Epithelial cell of esophagus (primary cell): Measurements from ENCODE around the gene TBX15.

Source experiments
- DNase-seq: peaks from one replicate; pipeline ENCODE4 v3.0.0; 2010; ENCODE audit warnings: low read depth
- H3K4me3 ChIP-seq: 2 replicates; pipeline ENCODE4 v1.5.1; 2011; ENCODE audit warnings: mild to moderate bottlenecking, low read length, control low read depth
- TF ChIP-seq, protein P1 (sequence below): IDR thresholded peaks from 2 replicates; pipeline ENCODE4 v1.5.1; 2011; ENCODE audit warnings: low read depth, mild to moderate bottlenecking, low read length, control low read depth, inconsistent platforms; ENCODE audit not compliant: insufficient read depth; ENCODE audit errors: missing control alignments

TBX15 gene

DNA sequence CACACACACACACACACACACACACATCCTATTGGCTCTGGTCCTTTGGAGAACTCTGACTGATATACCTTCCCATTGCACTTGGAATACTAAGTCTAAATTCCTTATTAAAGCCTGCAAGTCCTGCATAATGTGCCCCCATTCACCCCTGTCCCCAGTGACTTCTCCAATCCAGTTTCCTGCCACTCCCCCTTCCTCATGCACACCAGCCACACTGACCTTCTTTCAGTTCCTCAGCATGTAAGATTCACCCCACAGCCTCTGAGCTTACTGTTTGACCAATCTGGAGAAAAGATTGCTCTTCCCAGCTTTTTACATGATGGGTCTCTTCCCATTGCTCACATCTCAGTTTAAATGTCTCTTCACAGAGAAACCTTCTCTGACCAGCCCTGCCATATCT, 146.6 kb downstream of the TBX15 start:
- H3K4me3 ChIP-seq, result no peak overlapping the region
- TF ChIP-seq, protein P1, sequence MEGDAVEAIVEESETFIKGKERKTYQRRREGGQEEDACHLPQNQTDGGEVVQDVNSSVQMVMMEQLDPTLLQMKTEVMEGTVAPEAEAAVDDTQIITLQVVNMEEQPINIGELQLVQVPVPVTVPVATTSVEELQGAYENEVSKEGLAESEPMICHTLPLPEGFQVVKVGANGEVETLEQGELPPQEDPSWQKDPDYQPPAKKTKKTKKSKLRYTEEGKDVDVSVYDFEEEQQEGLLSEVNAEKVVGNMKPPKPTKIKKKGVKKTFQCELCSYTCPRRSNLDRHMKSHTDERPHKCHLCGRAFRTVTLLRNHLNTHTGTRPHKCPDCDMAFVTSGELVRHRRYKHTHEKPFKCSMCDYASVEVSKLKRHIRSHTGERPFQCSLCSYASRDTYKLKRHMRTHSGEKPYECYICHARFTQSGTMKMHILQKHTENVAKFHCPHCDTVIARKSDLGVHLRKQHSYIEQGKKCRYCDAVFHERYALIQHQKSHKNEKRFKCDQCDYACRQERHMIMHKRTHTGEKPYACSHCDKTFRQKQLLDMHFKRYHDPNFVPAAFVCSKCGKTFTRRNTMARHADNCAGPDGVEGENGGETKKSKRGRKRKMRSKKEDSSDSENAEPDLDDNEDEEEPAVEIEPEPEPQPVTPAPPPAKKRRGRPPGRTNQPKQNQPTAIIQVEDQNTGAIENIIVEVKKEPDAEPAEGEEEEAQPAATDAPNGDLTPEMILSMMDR, result no peak
- no peak for DNase-seq
